ENCODE results near the gene CELF4. TPM values are rescaled to one million over a fixed set of nuclear protein-coding genes. Genes with fewer than 3 reads are reported as not detected.
A peak's percentile ranks its signal among the peaks of the same experiment; 100 is the strongest.

The CELF4 gene
- total and polyA plus RNA-seq, 2 experiments from 2014 or later, result 1.6 to 2.1 TPM

- TF ChIP-seq CTCF (IDR thresholded peaks at IDR 0.05; ENCODE audit: low read depth, low read length), result no peak
Measured at GRCh38 chr18:37572736-37573135, 7.1 kb upstream of the CELF4 start.

GRCh38 chr18:37571266-37571665 is 5.7 kb upstream of the CELF4 start:
- Histone ChIP-seq H3K27me3 (peaks cover 64% of the 10 kb centered on the region), H3K27ac (no peak overlapping the region), H3K4me1 (ENCODE audit: low read depth) (no peaks in the 10 kb centered on the region), H3K9me3 (ENCODE audit: low read depth) (no peaks in the 10 kb centered on the region), H3K36me3 (no peaks in the 10 kb centered on the region), H3K4me3 (no peak overlapping the region)
- no peak for DNase-seq (ENCODE audit: low read depth in 1 of 2, low spot score in 1 of 2)
- TF ChIP-seq CTCF (IDR thresholded peaks at IDR 0.05; ENCODE audit: low read depth, low read length), result no peak

More at GRCh38 chr18:37572736-37573135, 7.1 kb upstream of the CELF4 start:
- H3K27ac ChIP-seq, result no peak overlapping the region
- H3K9me3 ChIP-seq (ENCODE audit: low read depth), result no peaks in the 10 kb centered on the region
- no peak for DNase-seq (ENCODE audit: low read depth in 1 of 2, low spot score in 1 of 2)
- H3K4me3 ChIP-seq, result no peak overlapping the region
- H3K36me3 ChIP-seq, result no peaks in the 10 kb centered on the region
- peaks cover 49% of the 10 kb centered on the region for H3K27me3 ChIP-seq
- H3K4me1 ChIP-seq (ENCODE audit: low read depth), result no peaks in the 10 kb centered on the region

- no peaks in the 10 kb centered on the region for H3K9me3 ChIP-seq (ENCODE audit: low read depth)
- DNase-seq (ENCODE audit: low read depth in 1 of 2, low spot score in 1 of 2), result peak; percentile 23 to 24
- peak; percentile 24 for TF ChIP-seq CTCF (IDR thresholded peaks at IDR 0.05; ENCODE audit: low read depth, low read length)
- H3K27me3 ChIP-seq, result peaks cover 64% of the 10 kb centered on the region
- no peak overlapping the region for H3K4me3 ChIP-seq
- no peak overlapping the region for H3K27ac ChIP-seq
- no peaks in the 10 kb centered on the region for H3K4me1 ChIP-seq (ENCODE audit: low read depth)
- H3K36me3 ChIP-seq, result no peaks in the 10 kb centered on the region
Measured at GRCh38 chr18:37570336-37570930, 4.8 kb upstream of the CELF4 start.

GRCh38 chr18:37568671-37569070 is 3.1 kb upstream of the CELF4 start:
- H3K27me3 ChIP-seq, result peaks cover 70% of the 10 kb centered on the region
- no peak overlapping the region for H3K4me3 ChIP-seq
- H3K36me3 ChIP-seq, result no peaks in the 10 kb centered on the region
- no peak overlapping the region for H3K27ac ChIP-seq
- no peak for TF ChIP-seq CTCF (IDR thresholded peaks at IDR 0.05; ENCODE audit: low read depth, low read length)
- DNase-seq (ENCODE audit: low read depth in 1 of 2, low spot score in 1 of 2), result no peak
- no peaks in the 10 kb centered on the region for H3K4me1 ChIP-seq (ENCODE audit: low read depth)
- H3K9me3 ChIP-seq (ENCODE audit: low read depth), result no peaks in the 10 kb centered on the region

GRCh38 chr18:37567994-37568359 is 2.4 kb upstream of the CELF4 start:
- no peak for TF ChIP-seq CTCF (IDR thresholded peaks at IDR 0.05; ENCODE audit: low read depth, low read length)
- H3K4me3 ChIP-seq, result no peak overlapping the region
- DNase-seq (ENCODE audit: low read depth in 1 of 2, low spot score in 1 of 2), result no peak

More at GRCh38 chr18:37567994-37568359, 2.4 kb upstream of the CELF4 start:
- no peak overlapping the region for H3K27ac ChIP-seq
- H3K36me3 ChIP-seq, result no peaks in the 10 kb centered on the region
- H3K9me3 ChIP-seq (ENCODE audit: low read depth), result no peaks in the 10 kb centered on the region
- H3K4me1 ChIP-seq (ENCODE audit: low read depth), result no peaks in the 10 kb centered on the region
- H3K27me3 ChIP-seq, result peaks cover 76% of the 10 kb centered on the region
